Activated naive CD4-positive, alpha-beta T cell treated with anti-CD3 and anti-CD28 coated beads, Interleukin-2, amount 50 U/mL, for 24 hours (primary cell): ENCODE results near the gene CYGB.
"Not testable (repeated sequence)": the region's sequence is repeated elsewhere in the genome, so short reads cannot be mapped to it uniquely, and the experiment has no call there.

ENCODE experiments used
- H3K27ac Mint-ChIP-seq: one replicate; pipeline ENCODE4 v1.8.0; 2021; ENCODE audit warnings: mild to moderate bottlenecking, mixed read lengths
- H3K27me3 Mint-ChIP-seq: one replicate; pipeline ENCODE4 v1.8.0; 2021; ENCODE audit warnings: mixed read lengths
- H3K36me3 Mint-ChIP-seq: one replicate; pipeline ENCODE4 v1.8.0; 2021; ENCODE audit warnings: mixed read lengths
- H3K4me1 Mint-ChIP-seq: one replicate; pipeline ENCODE4 v1.8.0; 2021; ENCODE audit warnings: mixed read lengths
- H3K4me3 Mint-ChIP-seq: one replicate; pipeline ENCODE4 v1.8.0; 2021; ENCODE audit warnings: mild to moderate bottlenecking, mixed read lengths
- H3K9me3 Mint-ChIP-seq: one replicate; pipeline ENCODE4 v1.8.0; 2021; ENCODE audit warnings: mixed read lengths

CYGB gene

GRCh38 chr17:76512366-76513305 is 24.9 kb downstream of the CYGB start:
- Mint-ChIP-seq H3K27ac (peak overlapping the region; percentile 83), H3K4me1 (peaks cover 36% of the 10 kb centered on the region)

DNA sequence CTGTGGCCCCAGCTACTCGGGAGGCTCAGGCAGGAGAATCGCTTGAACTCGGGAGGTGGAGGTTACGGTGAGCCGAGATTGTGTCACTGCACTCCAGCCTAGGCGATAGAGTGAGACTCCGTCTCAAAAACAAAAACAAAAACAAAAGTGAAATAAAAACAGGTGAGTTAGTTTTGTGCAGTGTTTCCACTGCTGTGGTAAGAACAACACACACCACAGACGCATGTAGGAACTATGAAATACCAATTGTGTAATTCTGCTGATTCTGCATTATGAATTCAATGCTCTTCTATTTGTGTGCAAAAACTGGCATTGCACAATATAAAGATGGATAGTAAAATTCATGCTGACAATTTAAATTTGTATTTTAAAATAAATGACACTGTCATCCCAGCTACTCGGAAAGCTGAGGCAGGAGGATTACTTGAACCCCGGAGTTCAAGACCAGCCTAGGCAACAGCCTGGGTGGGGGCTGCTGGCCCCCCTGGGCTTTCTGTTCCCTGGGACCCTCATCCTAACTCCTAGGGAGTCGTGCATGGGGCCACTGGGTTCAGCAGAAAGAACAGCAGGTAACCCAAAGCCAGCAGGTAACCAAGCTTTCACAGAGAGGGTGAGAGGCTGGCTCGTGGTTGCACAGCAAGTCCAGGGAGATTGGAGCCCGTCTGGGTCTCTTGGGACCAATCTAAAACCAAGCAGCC is 25.7 kb downstream of the CYGB start:
- Mint-ChIP-seq H3K4me1 (peaks cover 36% of the 10 kb centered on the region), H3K27ac (no peak overlapping the region), H3K36me3 (no peaks in the 10 kb centered on the region), H3K9me3 (no peaks in the 10 kb centered on the region), H3K4me3 (no peak overlapping the region), H3K27me3 (no peaks in the 10 kb centered on the region)

More at GRCh38 chr17:76512366-76513305, 24.9 kb downstream of the CYGB start:
- Mint-ChIP-seq H3K36me3 (no peaks in the 10 kb centered on the region), H3K9me3 (no peaks in the 10 kb centered on the region), H3K4me3 (no peak overlapping the region), H3K27me3 (no peaks in the 10 kb centered on the region)

DNA sequence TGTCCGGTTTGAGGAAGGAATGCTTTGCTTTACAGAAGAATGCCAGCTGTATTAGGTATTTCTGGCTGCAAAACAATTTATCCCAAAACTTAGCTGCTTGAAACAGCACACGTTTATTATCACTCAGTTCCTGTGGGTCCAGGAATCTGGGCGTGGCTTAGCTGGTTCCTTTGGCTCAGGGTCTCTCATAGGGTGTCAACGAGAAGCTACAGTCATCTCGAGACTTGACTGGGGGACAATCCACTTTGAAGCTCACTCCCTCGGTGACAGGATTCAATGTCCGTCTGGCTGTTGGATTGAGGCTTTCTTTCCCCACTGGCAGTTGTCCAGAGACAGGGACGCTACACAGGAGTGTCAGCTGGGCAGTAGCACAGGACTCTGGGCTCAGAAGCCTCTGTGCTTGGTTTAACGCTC is 26.7 kb downstream of the CYGB start:
- no peak overlapping the region for H3K4me3 Mint-ChIP-seq
- no peaks in the 10 kb centered on the region for H3K36me3 Mint-ChIP-seq
- no peak overlapping the region for H3K27ac Mint-ChIP-seq
- no peaks in the 10 kb centered on the region for H3K9me3 Mint-ChIP-seq
- peaks cover 35% of the 10 kb centered on the region for H3K4me1 Mint-ChIP-seq
- H3K27me3 Mint-ChIP-seq, result no peaks in the 10 kb centered on the region

GRCh38 chr17:76508472-76509063 is 28.9 kb downstream of the CYGB start:
- not testable (repeated sequence) for H3K9me3 Mint-ChIP-seq, H3K27me3 Mint-ChIP-seq, H3K36me3 Mint-ChIP-seq, H3K4me3 Mint-ChIP-seq
- peaks cover 17% of the 10 kb centered on the region for H3K4me1 Mint-ChIP-seq
- peak overlapping the region; percentile 55 for H3K27ac Mint-ChIP-seq

- H3K4me3 Mint-ChIP-seq, result no peak overlapping the region
- no peaks in the 10 kb centered on the region for H3K9me3 Mint-ChIP-seq
- H3K36me3 Mint-ChIP-seq, result no peaks in the 10 kb centered on the region
- H3K27ac Mint-ChIP-seq, result peak overlapping the region; percentile 12
- H3K27me3 Mint-ChIP-seq, result no peaks in the 10 kb centered on the region
- H3K4me1 Mint-ChIP-seq, result peaks cover 15% of the 10 kb centered on the region
These were observed 30.8 kb downstream of the CYGB start for GRCh38 chr17:76506408-76507345.

- H3K27me3 Mint-ChIP-seq, result no peaks in the 10 kb centered on the region
- H3K27ac Mint-ChIP-seq, result peak overlapping the region; percentile 10
- peaks cover 29% of the 10 kb centered on the region for H3K4me1 Mint-ChIP-seq
- no peaks in the 10 kb centered on the region for H3K36me3 Mint-ChIP-seq
- no peak overlapping the region for H3K4me3 Mint-ChIP-seq
- no peaks in the 10 kb centered on the region for H3K9me3 Mint-ChIP-seq
These were observed 33.4 kb downstream of the CYGB start for GRCh38 chr17:76504117-76504516.

- H3K27ac Mint-ChIP-seq, result no peak overlapping the region
- peaks cover 37% of the 10 kb centered on the region for H3K4me1 Mint-ChIP-seq
- H3K4me3 Mint-ChIP-seq, result no peak overlapping the region
- H3K27me3 Mint-ChIP-seq, result no peaks in the 10 kb centered on the region
- H3K9me3 Mint-ChIP-seq, result no peaks in the 10 kb centered on the region
- H3K36me3 Mint-ChIP-seq, result no peaks in the 10 kb centered on the region
These were observed 34.9 kb downstream of the CYGB start for GRCh38 chr17:76502341-76503211.

GRCh38 chr17:76501827-76502307 is 35.6 kb downstream of the CYGB start:
- Mint-ChIP-seq H3K27me3 (no peaks in the 10 kb centered on the region), H3K36me3 (no peaks in the 10 kb centered on the region), H3K9me3 (no peaks in the 10 kb centered on the region), H3K4me3 (peak overlapping the region; percentile 82), H3K27ac (peak overlapping the region; percentile 94), H3K4me1 (peaks cover 35% of the 10 kb centered on the region)

GRCh38 chr17:76501018-76501826 is 36.3 kb downstream of the CYGB start, which contains the start of gene RHBDF2:
Gene RHBDF2 (minus strand): TSS chr17:76501423. CDS start chr17:76481524, 19,899 bp downstream.
- peak within 1 kb of the TSS; percentile 87 for H3K4me3 Mint-ChIP-seq
- peak within 1 kb of the TSS; percentile 94 for H3K27ac Mint-ChIP-seq
- H3K36me3 Mint-ChIP-seq, result no peaks in the 10 kb centered on the region
- H3K4me1 Mint-ChIP-seq, result peaks cover 34% of the 10 kb centered on the region
- H3K27me3 Mint-ChIP-seq, result no peaks in the 10 kb centered on the region
- H3K9me3 Mint-ChIP-seq, result no peaks in the 10 kb centered on the region

DNA sequence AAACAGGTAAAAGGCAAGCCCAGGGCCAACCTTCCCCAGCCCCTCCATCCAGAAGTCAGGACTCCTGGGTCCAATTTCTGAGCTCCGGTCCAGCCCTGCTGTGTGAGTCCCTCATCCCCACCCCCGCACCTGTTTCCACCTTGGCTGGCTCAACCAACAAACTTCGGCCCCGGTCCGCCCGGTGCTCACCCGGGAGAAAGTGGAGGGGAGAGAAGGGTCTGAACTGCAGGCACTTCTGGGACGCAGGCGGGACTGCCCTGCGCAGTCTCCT is 36.8 kb downstream of the CYGB start:
- Mint-ChIP-seq H3K9me3 (no peaks in the 10 kb centered on the region), H3K27ac (no peak overlapping the region), H3K4me3 (peak overlapping the region; percentile 87), H3K27me3 (no peaks in the 10 kb centered on the region), H3K4me1 (peaks cover 34% of the 10 kb centered on the region), H3K36me3 (no peaks in the 10 kb centered on the region)

DNA sequence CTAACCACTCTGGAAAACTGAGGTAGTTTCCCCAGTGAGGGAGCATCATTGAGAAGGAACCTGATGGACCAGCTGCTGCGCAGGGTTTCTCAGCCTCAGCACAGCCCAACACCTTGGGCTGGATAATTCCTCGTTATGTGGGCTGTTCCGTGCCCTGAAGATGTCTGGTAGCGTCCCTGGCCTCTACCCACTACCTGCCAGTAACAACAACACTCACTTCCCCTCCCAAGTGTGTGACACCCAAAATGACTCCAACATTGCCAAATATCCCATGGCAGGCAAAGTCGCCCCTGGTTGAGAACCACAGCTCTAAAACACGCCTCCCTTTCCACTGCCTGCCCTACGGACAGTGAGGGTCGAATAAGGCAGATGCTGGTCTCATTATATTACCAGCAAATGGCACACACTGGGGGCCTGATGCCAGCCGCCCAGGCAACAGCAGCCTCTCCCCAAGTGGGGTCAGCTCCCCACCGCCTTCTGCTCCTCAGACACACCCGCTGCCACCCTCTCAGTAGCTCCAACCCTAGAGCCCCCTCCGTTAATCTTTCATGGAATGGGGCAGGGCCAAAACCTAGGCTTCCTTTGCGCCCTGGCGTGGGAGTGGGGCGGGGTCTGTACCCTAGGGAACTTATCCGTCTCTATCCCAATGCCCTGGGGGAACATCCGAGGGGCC is 37.3 kb downstream of the CYGB start:
- Mint-ChIP-seq H3K36me3 (no peaks in the 10 kb centered on the region), H3K4me1 (peaks cover 34% of the 10 kb centered on the region)

GRCh38 chr17:76499267-76499667 is 38.2 kb downstream of the CYGB start:
- H3K4me1 Mint-ChIP-seq, result peaks cover 34% of the 10 kb centered on the region

More for the DNA sequence above, 37.3 kb downstream of the CYGB start:
- H3K27ac Mint-ChIP-seq, result no peak overlapping the region
- H3K9me3 Mint-ChIP-seq, result no peaks in the 10 kb centered on the region
- H3K4me3 Mint-ChIP-seq, result peak overlapping the region; percentile 87
- H3K27me3 Mint-ChIP-seq, result no peaks in the 10 kb centered on the region

DNA sequence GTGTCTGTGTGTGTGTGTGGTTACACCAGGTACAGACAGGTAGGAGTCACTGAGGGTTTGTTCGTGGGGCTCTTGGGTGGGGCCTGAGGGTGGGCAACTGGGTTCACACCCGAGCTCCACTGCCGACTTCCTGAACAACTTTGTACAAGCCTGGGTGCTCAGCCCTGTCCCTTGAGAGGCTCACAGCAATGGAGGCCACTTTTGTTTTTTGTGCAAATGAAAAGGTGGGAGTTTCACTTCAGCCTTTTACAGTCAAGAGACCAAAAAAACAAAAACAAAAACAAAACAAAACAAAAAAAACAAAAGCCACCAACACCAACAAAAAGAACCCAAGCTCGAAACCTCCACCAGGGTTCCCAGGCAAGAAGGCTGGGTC is 38.6 kb downstream of the CYGB start:
- H3K27ac Mint-ChIP-seq, result no peak overlapping the region
- no peaks in the 10 kb centered on the region for H3K27me3 Mint-ChIP-seq
- H3K4me3 Mint-ChIP-seq, result peak overlapping the region; percentile 44
- H3K36me3 Mint-ChIP-seq, result no peaks in the 10 kb centered on the region
- peaks cover 36% of the 10 kb centered on the region for H3K4me1 Mint-ChIP-seq
- H3K9me3 Mint-ChIP-seq, result no peaks in the 10 kb centered on the region

More at GRCh38 chr17:76499267-76499667, 38.2 kb downstream of the CYGB start:
- Mint-ChIP-seq H3K27ac (no peak overlapping the region), H3K9me3 (no peaks in the 10 kb centered on the region), H3K36me3 (no peaks in the 10 kb centered on the region), H3K27me3 (no peaks in the 10 kb centered on the region), H3K4me3 (peak overlapping the region; percentile 87)
